Measurements from ENCODE around the gene DNAH2. TPM values are rescaled to one million over a fixed set of nuclear protein-coding genes. Genes with fewer than 3 reads are reported as not detected.
A peak's percentile ranks its signal among the peaks of the same experiment; 100 is the strongest.

Gene DNAH2
- total and polyA plus RNA-seq, 2 of the 13 experiments (the other 11 are each of a cell fraction or from before 2014, with no cell fraction given), result not detected

DNA sequence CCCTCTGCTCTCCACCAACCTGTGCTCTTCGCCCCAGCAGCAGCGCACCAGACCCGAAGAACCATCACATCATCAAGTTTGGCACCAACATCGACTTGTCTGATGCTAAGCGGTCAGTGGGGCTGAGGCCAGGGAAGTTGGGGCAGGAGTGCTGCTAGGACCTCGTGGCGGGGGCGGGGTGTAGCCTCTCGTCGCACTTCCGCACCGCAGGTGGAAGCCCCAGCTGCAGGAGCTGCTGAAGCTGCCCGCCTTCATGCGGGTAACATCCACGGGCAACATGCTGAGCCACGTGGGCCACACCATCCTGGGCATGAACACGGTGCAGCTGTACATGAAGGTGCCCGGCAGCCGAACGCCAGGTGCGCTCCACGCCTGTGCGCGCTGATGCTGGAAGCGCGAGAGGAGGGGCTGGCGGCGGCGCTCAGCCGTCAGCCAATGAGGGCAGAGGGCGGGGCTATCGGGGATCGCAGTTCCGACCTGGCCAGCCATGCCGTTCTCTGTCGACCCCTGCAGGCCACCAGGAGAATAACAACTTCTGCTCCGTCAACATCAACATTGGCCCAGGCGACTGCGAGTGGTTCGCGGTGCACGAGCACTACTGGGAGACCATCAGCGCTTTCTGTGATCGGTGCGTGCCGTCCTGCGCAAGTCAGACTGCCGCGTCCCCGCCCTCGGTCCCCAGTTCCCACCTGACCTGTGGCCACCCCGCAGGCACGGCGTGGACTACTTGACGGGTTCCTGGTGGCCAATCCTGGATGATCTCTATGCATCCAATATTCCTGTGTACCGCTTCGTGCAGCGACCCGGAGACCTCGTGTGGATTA, 134.1 kb downstream of the DNAH2 start (continued):
- TF ChIP-seq ERF (CRISPR knock-in tag; IDR thresholded peaks at IDR 0.05) (peak; percentile 59), POLR2A (IDR thresholded peaks at IDR 0.05; ENCODE audit: insufficient read depth in 1 of 2, low read depth in 2 of 2, low read length in 2 of 2) (peak in 1 of 2 experiments; percentile 28; a peak in 2 of 4 replicates), ZNF24 (IDR thresholded peaks at IDR 0.05) (no peak), ZNF292 (CRISPR knock-in tag; IDR thresholded peaks at IDR 0.05; ENCODE audit: borderline replicate concordance, low read depth) (no peak), NFKBIZ (CRISPR knock-in tag; IDR thresholded peaks at IDR 0.05) (0 out of 2 replicates have a peak, but pooled peaks have one; percentile 48), SAFB2 (CRISPR knock-in tag; IDR thresholded peaks at IDR 0.05; ENCODE audit: borderline replicate concordance, low read depth) (peak; percentile 63; the same call in 1 of the 2 replicates), RAD21 (CRISPR knock-in tag; IDR thresholded peaks at IDR 0.05) (peak; percentile 96), BORCS8-MEF2B (CRISPR knock-in tag; IDR thresholded peaks at IDR 0.05) (peak; percentile 82), ZFP90 (CRISPR knock-in tag; IDR thresholded peaks at IDR 0.05; ENCODE audit: borderline replicate concordance) (no peak), GABPA (IDR thresholded peaks at IDR 0.05; ENCODE audit: low read depth, low read length) (no peak), GABPA (CRISPR knock-in tag; IDR thresholded peaks at IDR 0.05; ENCODE audit: low read depth) (peak; percentile 25; the same call in 1 of the 2 replicates), ZMYM4 (CRISPR knock-in tag; IDR thresholded peaks at IDR 0.05) (peak; percentile 90), SAP130 (CRISPR knock-in tag; IDR thresholded peaks at IDR 0.05; ENCODE audit: low read depth) (peak; percentile 67), HNRNPLL (IDR thresholded peaks at IDR 0.05; ENCODE audit: low read depth, low read length, poor library complexity, severe bottlenecking) (peak; percentile 63), ZNF124 (CRISPR knock-in tag; IDR thresholded peaks at IDR 0.05) (no peak), DPF2 (CRISPR knock-in tag; IDR thresholded peaks at IDR 0.05; ENCODE audit: borderline replicate concordance, low read depth) (no peak), SMAD1 (CRISPR knock-in tag; IDR thresholded peaks at IDR 0.05; ENCODE audit: borderline replicate concordance, low read depth) (peak; percentile 36; the same call in 1 of the 2 replicates)
- TF ChIP-seq, protein P1, sequence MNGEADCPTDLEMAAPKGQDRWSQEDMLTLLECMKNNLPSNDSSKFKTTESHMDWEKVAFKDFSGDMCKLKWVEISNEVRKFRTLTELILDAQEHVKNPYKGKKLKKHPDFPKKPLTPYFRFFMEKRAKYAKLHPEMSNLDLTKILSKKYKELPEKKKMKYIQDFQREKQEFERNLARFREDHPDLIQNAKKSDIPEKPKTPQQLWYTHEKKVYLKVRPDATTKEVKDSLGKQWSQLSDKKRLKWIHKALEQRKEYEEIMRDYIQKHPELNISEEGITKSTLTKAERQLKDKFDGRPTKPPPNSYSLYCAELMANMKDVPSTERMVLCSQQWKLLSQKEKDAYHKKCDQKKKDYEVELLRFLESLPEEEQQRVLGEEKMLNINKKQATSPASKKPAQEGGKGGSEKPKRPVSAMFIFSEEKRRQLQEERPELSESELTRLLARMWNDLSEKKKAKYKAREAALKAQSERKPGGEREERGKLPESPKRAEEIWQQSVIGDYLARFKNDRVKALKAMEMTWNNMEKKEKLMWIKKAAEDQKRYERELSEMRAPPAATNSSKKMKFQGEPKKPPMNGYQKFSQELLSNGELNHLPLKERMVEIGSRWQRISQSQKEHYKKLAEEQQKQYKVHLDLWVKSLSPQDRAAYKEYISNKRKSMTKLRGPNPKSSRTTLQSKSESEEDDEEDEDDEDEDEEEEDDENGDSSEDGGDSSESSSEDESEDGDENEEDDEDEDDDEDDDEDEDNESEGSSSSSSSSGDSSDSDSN (CRISPR knock-in tag; IDR thresholded peaks at IDR 0.05), result peak; percentile 27; the same call in 1 of the 2 replicates
- TF ChIP-seq, protein P2, sequence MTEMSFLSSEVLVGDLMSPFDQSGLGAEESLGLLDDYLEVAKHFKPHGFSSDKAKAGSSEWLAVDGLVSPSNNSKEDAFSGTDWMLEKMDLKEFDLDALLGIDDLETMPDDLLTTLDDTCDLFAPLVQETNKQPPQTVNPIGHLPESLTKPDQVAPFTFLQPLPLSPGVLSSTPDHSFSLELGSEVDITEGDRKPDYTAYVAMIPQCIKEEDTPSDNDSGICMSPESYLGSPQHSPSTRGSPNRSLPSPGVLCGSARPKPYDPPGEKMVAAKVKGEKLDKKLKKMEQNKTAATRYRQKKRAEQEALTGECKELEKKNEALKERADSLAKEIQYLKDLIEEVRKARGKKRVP (CRISPR knock-in tag; IDR thresholded peaks at IDR 0.05), result no peak
- TF ChIP-seq, protein P3, sequence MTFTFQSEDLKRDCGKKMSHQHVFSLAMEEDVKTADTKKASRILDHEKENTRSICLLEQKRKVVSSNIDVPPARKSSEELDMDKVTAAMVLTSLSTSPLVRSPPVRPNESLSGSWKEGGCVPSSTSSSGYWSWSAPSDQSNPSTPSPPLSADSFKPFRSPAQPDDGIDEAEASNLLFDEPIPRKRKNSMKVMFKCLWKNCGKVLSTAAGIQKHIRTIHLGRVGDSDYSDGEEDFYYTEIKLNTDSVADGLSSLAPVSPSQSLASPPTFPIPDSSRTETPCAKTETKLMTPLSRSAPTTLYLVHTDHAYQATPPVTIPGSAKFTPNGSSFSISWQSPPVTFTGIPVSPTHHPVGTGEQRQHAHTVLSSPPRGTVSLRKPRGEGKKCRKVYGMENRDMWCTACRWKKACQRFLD (CRISPR knock-in tag; IDR thresholded peaks at IDR 0.05; ENCODE audit: borderline replicate concordance), result no peak; the same call in 1 of the 2 replicates
